Measurements from ENCODE around the gene ST6GALNAC1. TPM values are rescaled to one million over a fixed set of nuclear protein-coding genes. Genes with fewer than 3 reads are reported as not detected.

ST6GALNAC1 gene
- total and polyA plus RNA-seq, 8 donors, result 2.1 to 46.0 (median 3.4) TPM

- no peak for TF ChIP-seq CTCF (IDR thresholded peaks at IDR 0.05)
- peaks cover 0 to 51% of the 10 kb centered on the region in 2 donors for H3K4me1 ChIP-seq
- DNase-seq (no peak), ATAC-seq (no peak)
- H3K27me3 ChIP-seq, result no peaks in the 10 kb centered on the region
- intact Hi-C loops (cut with DNase I), result no loop called here
- no peak overlapping the region for H3K27ac ChIP-seq
- no peaks in the 10 kb centered on the region for H3K36me3 ChIP-seq
- no peak overlapping the region for H3K4me3 ChIP-seq
- no peaks in the 10 kb centered on the region for H3K9me3 ChIP-seq
Measured at GRCh38 chr17:76601065-76601464, 42.5 kb downstream of the ST6GALNAC1 start.

GRCh38 chr17:76599694-76600460 lies 43.7 kb downstream of the ST6GALNAC1 start:
- intact Hi-C loops (cut with DNase I), result no loop called here
- no peak for TF ChIP-seq CTCF (IDR thresholded peaks at IDR 0.05)
- no peaks in the 10 kb centered on the region for H3K36me3 ChIP-seq
- peak overlapping the region in 1 of 2 donors; percentile 69 for H3K27ac ChIP-seq
- no peak overlapping the region for H3K4me3 ChIP-seq
- H3K9me3 ChIP-seq, result no peaks in the 10 kb centered on the region
- ATAC-seq, result no peak
- DNase-seq, result no peak
- no peaks in the 10 kb centered on the region for H3K27me3 ChIP-seq
- peaks cover 0 to 51% of the 10 kb centered on the region in 2 donors for H3K4me1 ChIP-seq

- Histone ChIP-seq H3K9me3 (no peaks in the 10 kb centered on the region), H3K4me1 (peaks cover 0 to 51% of the 10 kb centered on the region in 2 donors), H3K36me3 (no peaks in the 10 kb centered on the region), H3K27me3 (no peaks in the 10 kb centered on the region), H3K4me3 (no peak overlapping the region), H3K27ac (peak overlapping the region in 1 of 2 donors; percentile 64)
- no peak for TF ChIP-seq CTCF (IDR thresholded peaks at IDR 0.05)
- intact Hi-C loops (cut with DNase I), result no loop called here
- peak; percentile 54 for ATAC-seq
- DNase-seq, result no peak
Measured at GRCh38 chr17:76598004-76598439, 45.5 kb downstream of the ST6GALNAC1 start.

GRCh38 chr17:76597156-76598003 lies 46.2 kb downstream of the ST6GALNAC1 start:
- peak in 1 of 4 donors; percentile 64 for DNase-seq
- peaks cover 0 to 51% of the 10 kb centered on the region in 2 donors for H3K4me1 ChIP-seq
- H3K27ac ChIP-seq, result peak overlapping the region in 1 of 2 donors; percentile 64
- intact Hi-C loops (cut with DNase I), result no loop called here
- H3K9me3 ChIP-seq, result no peaks in the 10 kb centered on the region
- no peak for TF ChIP-seq CTCF (IDR thresholded peaks at IDR 0.05)
- no peaks in the 10 kb centered on the region for H3K36me3 ChIP-seq
- ATAC-seq, result peak; percentile 90
- no peaks in the 10 kb centered on the region for H3K27me3 ChIP-seq
- H3K4me3 ChIP-seq, result no peak overlapping the region

- intact Hi-C loops (cut with DNase I), result no loop called here
- TF ChIP-seq CTCF (IDR thresholded peaks at IDR 0.05), result no peak
- DNase-seq, result no peak
- H3K4me1 ChIP-seq, result peaks cover 0 to 27% of the 10 kb centered on the region in 2 donors
- H3K27me3 ChIP-seq, result no peaks in the 10 kb centered on the region
- H3K4me3 ChIP-seq, result no peak overlapping the region
- no peak for ATAC-seq
- H3K27ac ChIP-seq, result no peak overlapping the region
- H3K9me3 ChIP-seq, result no peaks in the 10 kb centered on the region
- H3K36me3 ChIP-seq, result no peaks in the 10 kb centered on the region
Measured at GRCh38 chr17:76594690-76595089, 48.9 kb downstream of the ST6GALNAC1 start.
